PFSK-1 (cell line): ENCODE results near the gene QSER1.

Experiments used
- FOXP2 ChIP-seq: optimal IDR thresholded peaks from 2 replicates; pipeline ENCODE3; 2011; ENCODE audit warnings: borderline replicate concordance, control low read depth, inconsistent platforms; ENCODE audit not compliant: insufficient read depth; ENCODE audit errors: extremely low read length, extremely low read depth
- POLR2AphosphoS5 ChIP-seq: IDR thresholded peaks from 2 replicates; pipeline ENCODE4 v1.6.1; 2012; ENCODE audit warnings: low read depth, mild to moderate bottlenecking, control low read depth, low read length, moderate library complexity
- REST ChIP-seq, 2 experiments: IDR thresholded peaks; 2 replicates each; pipeline versions ENCODE4 v1.6.1 to v1.8.0; 2011 to 2012; ENCODE audit warnings: low read depth in 2 of 2, low read length in 2 of 2, control low read depth in 1 of 2, inconsistent platforms in 1 of 2, mild to moderate bottlenecking in 1 of 2, moderate library complexity in 1 of 2; ENCODE audit not compliant: insufficient read depth in 1 of 2
- SIN3A ChIP-seq: IDR thresholded peaks from 2 replicates; pipeline ENCODE4 v1.6.1; 2012; ENCODE audit warnings: mild to moderate bottlenecking, low read length, moderate library complexity, borderline replicate concordance; ENCODE audit not compliant: insufficient read depth
- TAF1 ChIP-seq: IDR thresholded peaks from 2 replicates; pipeline ENCODE4 v1.6.1; 2012; ENCODE audit warnings: low read length, control low read depth, borderline replicate concordance; ENCODE audit not compliant: insufficient read depth

Gene QSER1

GRCh38 chr11:32972781-32973180 is 80.2 kb downstream of the QSER1 start:
- TF ChIP-seq POLR2AphosphoS5 (no peak), TAF1 (no peak), REST (IDR thresholded peaks at IDR 0.05; ENCODE audit: insufficient read depth in 1 of 2, low read depth in 2 of 2, low read length in 2 of 2) (no peak), SIN3A (no peak), FOXP2 (no peak)

- no peak for TF ChIP-seq POLR2AphosphoS5
- TF ChIP-seq FOXP2 = no peak
- no peak for TF ChIP-seq REST (IDR thresholded peaks at IDR 0.05; ENCODE audit: insufficient read depth in 1 of 2, low read depth in 2 of 2, low read length in 2 of 2)
- TF ChIP-seq TAF1 = no peak
- no peak for TF ChIP-seq SIN3A
Observed at GRCh38 chr11:32982626-32983025, 90.0 kb downstream of the QSER1 start.

GRCh38 chr11:32983506-32983905 is 90.9 kb downstream of the QSER1 start:
- no peak for TF ChIP-seq REST (IDR thresholded peaks at IDR 0.05; ENCODE audit: insufficient read depth in 1 of 2, low read depth in 2 of 2, low read length in 2 of 2)
- TF ChIP-seq TAF1 = no peak
- TF ChIP-seq SIN3A = no peak
- no peak for TF ChIP-seq POLR2AphosphoS5
- TF ChIP-seq FOXP2 = no peak

- TF ChIP-seq SIN3A (no peak), FOXP2 (no peak)
Observed at GRCh38 chr11:32985600-32985999, 93.0 kb downstream of the QSER1 start.

GRCh38 chr11:32987851-32988250 is 95.2 kb downstream of the QSER1 start:
- TF ChIP-seq TAF1 (no peak), FOXP2 (no peak), SIN3A (no peak), POLR2AphosphoS5 (no peak), REST (IDR thresholded peaks at IDR 0.05; ENCODE audit: insufficient read depth in 1 of 2, low read depth in 2 of 2, low read length in 2 of 2) (no peak)
